Measurements from ENCODE around the gene SAPCD2. TPM values are rescaled to one million over a fixed set of nuclear protein-coding genes. Genes with fewer than 3 reads are reported as not detected.

Gene SAPCD2
- total RNA-seq, 1 donor from 2014 or later = 1.4 TPM

GRCh38 chr9:137082222-137082924, 12.0 kb upstream of the SAPCD2 start:
- no peak for DNase-seq (ENCODE audit: low read depth in 2 of 2)

- no peak for DNase-seq (ENCODE audit: low read depth in 2 of 2)
These were observed 10.1 kb upstream of the SAPCD2 start for GRCh38 chr9:137080260-137081122.

- DNase-seq (ENCODE audit: low read depth in 2 of 2) = no peak
These were observed 9.0 kb upstream of the SAPCD2 start for GRCh38 chr9:137079401-137079787.

GRCh38 chr9:137078701-137079400, 8.5 kb upstream of the SAPCD2 start:
- no peak for DNase-seq (ENCODE audit: low read depth in 2 of 2)

GRCh38 chr9:137077758-137078693, 7.7 kb upstream of the SAPCD2 start:
- DNase-seq (ENCODE audit: low read depth in 2 of 2) = peak in 1 of 2 donors; percentile 39

GRCh38 chr9:137077010-137077747, 6.8 kb upstream of the SAPCD2 start, which contains the start of gene UAP1L1:
UAP1L1 (plus strand) TSS chr9:137077517; CDS start chr9:137077533, 16 bp downstream.
- peak; percentile 68 to 88 for DNase-seq (ENCODE audit: low read depth in 2 of 2)

- DNase-seq (ENCODE audit: low read depth in 2 of 2) = no peak
These were observed 6.3 kb upstream of the SAPCD2 start for GRCh38 chr9:137076636-137077009.

GRCh38 chr9:137075275-137075775, 5.0 kb upstream of the SAPCD2 start:
- DNase-seq (ENCODE audit: low read depth in 2 of 2) = no peak

GRCh38 chr9:137074657-137075274, 4.4 kb upstream of the SAPCD2 start:
- DNase-seq (ENCODE audit: low read depth in 2 of 2) = no peak

GRCh38 chr9:137073992-137074399, 3.6 kb upstream of the SAPCD2 start:
- DNase-seq (ENCODE audit: low read depth in 2 of 2) = no peak

GRCh38 chr9:137071282-137071681, 925 bp upstream of the SAPCD2 start:
- no peak for DNase-seq (ENCODE audit: low read depth in 2 of 2)

GRCh38 chr9:137070906-137071275, 534 bp upstream of the SAPCD2 start:
- DNase-seq (ENCODE audit: low read depth in 2 of 2) = no peak

- DNase-seq (ENCODE audit: low read depth in 2 of 2) = no peak
These were observed 757 bp downstream of the SAPCD2 start for GRCh38 chr9:137069508-137070091.

GRCh38 chr9:137068539-137069507, 1.5 kb downstream of the SAPCD2 start:
- DNase-seq (ENCODE audit: low read depth in 2 of 2) = no peak

GRCh38 chr9:137067860-137068538, 2.4 kb downstream of the SAPCD2 start:
- DNase-seq (ENCODE audit: low read depth in 2 of 2) = peak; percentile 81 to 88

- no peak for DNase-seq (ENCODE audit: low read depth in 2 of 2)
These were observed 4.1 kb downstream of the SAPCD2 start for GRCh38 chr9:137066096-137066861.

Data from lung microvascular endothelial cell (primary cell).